Measurements from ENCODE around the gene BRD4.

BRD4 gene

DNA sequence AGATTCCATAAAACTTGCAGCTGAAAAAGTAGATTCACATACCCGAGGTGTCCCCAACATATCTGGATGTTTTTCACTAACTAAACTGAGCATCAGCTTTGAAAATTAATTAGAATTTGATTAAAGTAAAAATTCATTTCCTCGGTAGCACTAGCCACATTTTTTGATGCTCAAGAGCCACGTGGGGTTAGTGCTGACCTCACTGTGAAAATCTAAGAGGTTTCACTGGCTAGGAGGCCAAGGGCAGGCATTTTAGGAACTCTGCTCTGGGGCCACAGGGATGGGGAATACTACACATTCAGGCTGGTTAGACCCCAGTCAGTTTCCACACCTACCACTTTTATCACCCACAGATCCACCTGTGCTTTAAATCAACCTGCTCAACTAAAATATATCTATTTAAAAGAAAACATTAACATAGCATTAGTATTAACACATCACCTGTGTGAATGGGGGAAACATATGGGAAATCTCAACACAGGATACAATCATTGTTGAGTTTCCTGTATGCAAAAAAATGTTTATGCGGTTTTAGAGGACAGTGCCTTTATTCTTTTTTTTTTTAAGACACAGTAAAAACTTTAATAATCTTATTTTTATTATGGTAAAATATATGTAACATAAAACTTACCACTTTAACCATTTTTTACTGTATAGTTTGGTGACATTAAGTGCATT lies 45.5 kb downstream of the BRD4 start:
- H3K4ac ChIP-seq (ENCODE audit: low read depth, low read length), result no peak overlapping the region
- no peak overlapping the region for H3K4me2 ChIP-seq (ENCODE audit: low read length)
- no peak overlapping the region for H2BK5ac ChIP-seq (ENCODE audit: low read length)
- H3K79me2 ChIP-seq (ENCODE audit: control insufficient read depth, insufficient read depth, low read length), result peaks cover 98% of the 10 kb centered on the region
- no CpG with 5 or more reads among the region's 4 CpGs for WGBS (ENCODE audit: extremely low coverage, insufficient coverage, low lambda C conversion rate)
- no peak overlapping the region for H3K9ac ChIP-seq (ENCODE audit: low read length)
- no peak overlapping the region for H3K4me3 ChIP-seq (ENCODE audit: low read length)
- no peak overlapping the region for H3K18ac ChIP-seq (ENCODE audit: low read length)
- peaks cover 20% of the 10 kb centered on the region for H3K4me1 ChIP-seq (ENCODE audit: control insufficient read depth, low read depth, low read length)
- H2AK5ac ChIP-seq (ENCODE audit: low read length), result no peak overlapping the region
- no peak overlapping the region for H3K27ac ChIP-seq (ENCODE audit: low read depth, low read length)
- no peak overlapping the region for H3K56ac ChIP-seq (ENCODE audit: low read length)
- H4K5ac ChIP-seq (ENCODE audit: low read length), result no peak overlapping the region
- no peak overlapping the region for H3K23ac ChIP-seq (ENCODE audit: low read length)
- no peaks in the 10 kb centered on the region for H3K36me3 ChIP-seq (ENCODE audit: control insufficient read depth, insufficient read depth, low read length)
- no peak for DNase-seq
- no peak overlapping the region for H2BK120ac ChIP-seq (ENCODE audit: low read depth, low read length)
- no peak overlapping the region for H4K8ac ChIP-seq (ENCODE audit: low read depth, low read length)
- H2BK15ac ChIP-seq (replicated peaks; ENCODE audit: low read depth), result no peak overlapping the region
- H3K27me3 ChIP-seq (ENCODE audit: insufficient read depth, low read length, poor library complexity), result no peaks in the 10 kb centered on the region
- H3K79me1 ChIP-seq (ENCODE audit: low read length), result peaks cover 21% of the 10 kb centered on the region

DNA sequence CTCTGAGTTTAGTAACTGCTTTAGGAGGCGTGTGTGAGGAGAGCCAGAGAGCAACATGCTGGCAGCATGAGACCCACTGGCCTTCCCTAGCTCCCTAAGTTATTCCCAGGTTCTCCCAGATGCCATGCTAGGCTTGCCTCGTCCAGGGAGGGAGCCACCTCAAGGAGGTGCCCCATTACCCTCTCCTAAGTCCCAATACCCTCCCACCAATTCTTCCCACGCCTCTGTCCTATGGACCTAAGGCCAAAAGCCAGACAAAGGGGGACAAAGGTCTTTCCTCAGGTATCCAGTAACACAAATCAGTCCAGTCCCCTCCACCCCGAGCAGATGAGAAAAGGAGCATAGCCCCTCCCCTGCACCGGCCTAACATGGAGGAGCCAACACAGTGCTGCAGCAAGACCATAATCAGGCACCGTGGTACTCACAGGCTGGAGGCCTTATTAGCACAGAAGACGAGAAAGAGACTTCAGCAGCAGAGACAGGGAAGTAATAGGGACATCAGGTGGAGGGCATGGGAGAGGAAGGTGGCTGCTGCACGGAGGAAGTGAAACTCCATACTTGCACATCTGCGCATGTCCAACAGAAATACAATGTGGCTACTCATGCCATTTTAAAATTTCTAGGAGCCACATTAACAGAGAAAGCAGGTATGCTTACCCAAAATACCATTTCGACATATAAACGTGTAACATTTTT lies 46.3 kb downstream of the BRD4 start:
- Histone ChIP-seq H3K27ac (ENCODE audit: low read depth, low read length) (no peak overlapping the region), H3K79me1 (ENCODE audit: low read length) (peaks cover 21% of the 10 kb centered on the region), H2BK15ac (replicated peaks; ENCODE audit: low read depth) (no peak overlapping the region), H3K18ac (ENCODE audit: low read length) (no peak overlapping the region), H3K9ac (ENCODE audit: low read length) (no peak overlapping the region), H4K8ac (ENCODE audit: low read depth, low read length) (no peak overlapping the region), H2BK120ac (ENCODE audit: low read depth, low read length) (no peak overlapping the region), H3K27me3 (ENCODE audit: insufficient read depth, low read length, poor library complexity) (no peaks in the 10 kb centered on the region), H2AK5ac (ENCODE audit: low read length) (no peak overlapping the region), H3K56ac (ENCODE audit: low read length) (no peak overlapping the region), H3K36me3 (ENCODE audit: control insufficient read depth, insufficient read depth, low read length) (no peaks in the 10 kb centered on the region), H3K4me2 (ENCODE audit: low read length) (no peak overlapping the region), H3K23ac (ENCODE audit: low read length) (no peak overlapping the region), H3K79me2 (ENCODE audit: control insufficient read depth, insufficient read depth, low read length) (peaks cover 98% of the 10 kb centered on the region), H2BK5ac (ENCODE audit: low read length) (no peak overlapping the region), H3K4me1 (ENCODE audit: control insufficient read depth, low read depth, low read length) (peaks cover 24% of the 10 kb centered on the region), H4K5ac (ENCODE audit: low read length) (no peak overlapping the region), H3K4ac (ENCODE audit: low read depth, low read length) (no peak overlapping the region), H3K4me3 (ENCODE audit: low read length) (no peak overlapping the region)
- no peak for DNase-seq
- no CpG with 5 or more reads among the region's 11 CpGs for WGBS (ENCODE audit: extremely low coverage, insufficient coverage, low lambda C conversion rate)

DNA sequence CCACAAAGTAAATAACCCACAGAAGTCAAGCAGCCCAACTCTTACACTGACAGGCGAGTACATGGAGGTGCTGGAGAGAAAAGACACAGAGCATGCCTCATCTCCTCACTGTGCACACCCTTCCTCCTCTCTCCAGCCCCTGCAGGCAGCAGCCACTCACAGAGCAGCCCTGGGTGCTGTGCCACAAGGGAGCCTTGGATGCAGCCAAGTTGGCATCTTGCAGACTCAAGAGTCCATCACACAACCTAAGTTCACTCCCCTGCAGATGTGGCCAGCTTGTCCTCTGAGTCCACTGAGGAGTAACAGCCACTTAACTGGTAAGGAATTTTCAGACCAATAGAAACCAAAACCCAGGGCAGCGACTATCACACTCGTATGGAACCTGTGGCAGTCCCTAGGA lies 47.4 kb downstream of the BRD4 start:
- Histone ChIP-seq H3K4me1 (ENCODE audit: control insufficient read depth, low read depth, low read length) (peaks cover 24% of the 10 kb centered on the region), H2BK120ac (ENCODE audit: low read depth, low read length) (no peak overlapping the region)

DNA sequence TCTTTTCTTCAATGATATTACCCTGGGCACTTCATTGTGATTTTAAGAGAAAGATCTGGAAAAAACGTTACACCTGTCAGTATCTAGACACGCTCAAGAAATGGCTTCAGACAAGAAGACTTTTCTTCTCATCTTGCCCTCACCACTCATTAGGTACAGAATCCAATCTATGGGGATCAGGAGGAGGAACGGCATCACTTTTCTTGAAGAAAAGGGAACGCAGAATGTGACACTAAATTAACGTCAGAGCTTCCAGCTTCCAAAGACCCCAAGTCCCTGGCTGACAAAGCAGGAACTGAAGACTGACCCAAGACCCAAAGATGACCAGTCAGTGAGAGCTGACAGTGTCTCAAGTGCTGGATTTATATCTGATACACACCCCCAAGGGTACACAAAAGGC lies 48.2 kb downstream of the BRD4 start:
- Histone ChIP-seq H3K4ac (ENCODE audit: low read depth, low read length) (no peak overlapping the region), H3K27ac (ENCODE audit: low read depth, low read length) (no peak overlapping the region), H4K5ac (ENCODE audit: low read length) (no peak overlapping the region), H3K27me3 (ENCODE audit: insufficient read depth, low read length, poor library complexity) (no peaks in the 10 kb centered on the region), H3K4me3 (ENCODE audit: low read length) (no peak overlapping the region), H3K56ac (ENCODE audit: low read length) (no peak overlapping the region), H3K18ac (ENCODE audit: low read length) (no peak overlapping the region), H3K79me2 (ENCODE audit: control insufficient read depth, insufficient read depth, low read length) (peaks cover 99% of the 10 kb centered on the region), H3K23ac (ENCODE audit: low read length) (peak overlapping the region; percentile 18), H4K8ac (ENCODE audit: low read depth, low read length) (no peak overlapping the region), H3K9ac (ENCODE audit: low read length) (no peak overlapping the region), H3K4me2 (ENCODE audit: low read length) (no peak overlapping the region), H3K36me3 (ENCODE audit: control insufficient read depth, insufficient read depth, low read length) (no peaks in the 10 kb centered on the region), H2BK120ac (ENCODE audit: low read depth, low read length) (no peak overlapping the region), H3K79me1 (ENCODE audit: low read length) (peaks cover 18% of the 10 kb centered on the region), H2BK15ac (replicated peaks; ENCODE audit: low read depth) (no peak overlapping the region), H2BK5ac (ENCODE audit: low read length) (no peak overlapping the region), H2AK5ac (ENCODE audit: low read length) (no peak overlapping the region), H3K4me1 (ENCODE audit: control insufficient read depth, low read depth, low read length) (peaks cover 20% of the 10 kb centered on the region)
- no CpG with 5 or more reads among the region's 5 CpGs for WGBS (ENCODE audit: extremely low coverage, insufficient coverage, low lambda C conversion rate)
- DNase-seq, result no peak

More for the DNA sequence above, 47.4 kb downstream of the BRD4 start:
- no peak for DNase-seq
- Histone ChIP-seq H3K4me2 (ENCODE audit: low read length) (no peak overlapping the region), H3K79me2 (ENCODE audit: control insufficient read depth, insufficient read depth, low read length) (peaks cover 98% of the 10 kb centered on the region), H3K9ac (ENCODE audit: low read length) (no peak overlapping the region), H3K18ac (ENCODE audit: low read length) (no peak overlapping the region), H2BK5ac (ENCODE audit: low read length) (no peak overlapping the region), H3K27ac (ENCODE audit: low read depth, low read length) (no peak overlapping the region), H3K23ac (ENCODE audit: low read length) (peak overlapping the region; percentile 38), H3K79me1 (ENCODE audit: low read length) (peaks cover 20% of the 10 kb centered on the region), H3K27me3 (ENCODE audit: insufficient read depth, low read length, poor library complexity) (no peaks in the 10 kb centered on the region), H4K5ac (ENCODE audit: low read length) (no peak overlapping the region), H3K56ac (ENCODE audit: low read length) (no peak overlapping the region), H4K8ac (ENCODE audit: low read depth, low read length) (no peak overlapping the region), H3K4ac (ENCODE audit: low read depth, low read length) (no peak overlapping the region), H3K36me3 (ENCODE audit: control insufficient read depth, insufficient read depth, low read length) (no peaks in the 10 kb centered on the region), H2AK5ac (ENCODE audit: low read length) (no peak overlapping the region), H3K4me3 (ENCODE audit: low read length) (no peak overlapping the region), H2BK15ac (replicated peaks; ENCODE audit: low read depth) (no peak overlapping the region)
- no CpG with 5 or more reads among the region's 3 CpGs for WGBS (ENCODE audit: extremely low coverage, insufficient coverage, low lambda C conversion rate)

DNA sequence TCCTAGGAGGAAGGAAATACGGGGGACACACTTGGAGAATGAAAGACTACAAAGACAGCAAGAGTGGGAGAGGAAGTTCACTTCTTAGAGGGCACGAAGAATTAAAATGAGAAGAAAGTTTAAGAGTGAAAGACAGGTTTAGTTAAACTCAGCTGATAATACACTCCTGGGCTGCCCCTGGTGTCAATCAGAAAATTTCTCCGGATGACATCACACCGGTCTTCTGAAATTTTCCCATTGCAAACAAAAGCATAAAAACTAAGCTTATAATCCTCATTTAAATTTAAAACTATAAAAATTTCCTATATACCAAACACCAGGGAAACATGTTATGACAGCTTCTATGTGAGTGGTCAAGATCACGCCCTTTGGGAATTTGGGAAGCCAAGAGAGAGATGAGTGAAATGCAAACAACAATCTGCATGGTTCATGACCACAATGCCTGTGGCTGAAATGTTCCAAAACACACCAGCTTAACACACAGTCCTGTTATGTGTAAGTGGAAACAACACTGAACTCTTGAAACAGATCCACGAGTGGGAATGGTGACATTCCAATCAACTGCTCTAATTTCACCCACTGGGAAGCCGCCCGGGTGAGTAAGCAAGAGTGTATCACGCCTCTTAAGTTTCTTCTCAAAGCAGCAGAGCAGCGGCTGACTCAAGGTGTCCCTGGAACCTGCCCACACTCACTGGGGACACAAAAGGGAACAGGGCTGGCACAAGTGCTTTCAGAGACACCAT lies 49.0 kb downstream of the BRD4 start:
- peaks cover 20% of the 10 kb centered on the region for H3K4me1 ChIP-seq (ENCODE audit: control insufficient read depth, low read depth, low read length)
- no peak overlapping the region for H3K4me3 ChIP-seq (ENCODE audit: low read length)
- no peak overlapping the region for H3K4me2 ChIP-seq (ENCODE audit: low read length)
- no peak overlapping the region for H3K23ac ChIP-seq (ENCODE audit: low read length)
- H3K9ac ChIP-seq (ENCODE audit: low read length), result no peak overlapping the region
- no peak overlapping the region for H3K4ac ChIP-seq (ENCODE audit: low read depth, low read length)
- H2BK5ac ChIP-seq (ENCODE audit: low read length), result no peak overlapping the region
- no peak overlapping the region for H4K8ac ChIP-seq (ENCODE audit: low read depth, low read length)
- DNase-seq, result peak; percentile 39
- H2AK5ac ChIP-seq (ENCODE audit: low read length), result no peak overlapping the region
- WGBS (ENCODE audit: extremely low coverage, insufficient coverage, low lambda C conversion rate), result 100% methylated on average over 1 of the region's 10 CpGs
- no peak overlapping the region for H4K5ac ChIP-seq (ENCODE audit: low read length)
- H3K18ac ChIP-seq (ENCODE audit: low read length), result no peak overlapping the region
- H3K36me3 ChIP-seq (ENCODE audit: control insufficient read depth, insufficient read depth, low read length), result no peaks in the 10 kb centered on the region
- H3K27ac ChIP-seq (ENCODE audit: low read depth, low read length), result no peak overlapping the region
- H3K27me3 ChIP-seq (ENCODE audit: insufficient read depth, low read length, poor library complexity), result no peaks in the 10 kb centered on the region
- no peak overlapping the region for H2BK15ac ChIP-seq (replicated peaks; ENCODE audit: low read depth)
- H3K79me1 ChIP-seq (ENCODE audit: low read length), result peaks cover 18% of the 10 kb centered on the region
- H3K56ac ChIP-seq (ENCODE audit: low read length), result no peak overlapping the region
- peaks cover 98% of the 10 kb centered on the region for H3K79me2 ChIP-seq (ENCODE audit: control insufficient read depth, insufficient read depth, low read length)
- no peak overlapping the region for H2BK120ac ChIP-seq (ENCODE audit: low read depth, low read length)
